Neutrophil (primary cell): ENCODE data around the gene ENDOV.

Source experiments
- H3K27ac ChIP-seq: fragments of 200-600 bp; sonication (generic); 2 replicates; pipeline ENCODE4 v1.5.1; 2016; ENCODE audit warnings: mild to moderate bottlenecking, moderate library complexity
- H3K27me3 ChIP-seq: fragments of 200-600 bp; sonication (generic); 2 replicates; pipeline ENCODE4 v1.6.0; 2016; ENCODE audit warnings: mild to moderate bottlenecking
- H3K36me3 ChIP-seq: fragments of 200-600 bp; sonication (generic); 2 replicates; pipeline ENCODE4 v1.5.1; 2017
- H3K4me1 ChIP-seq, 2 experiments: fragments of 200-600 bp in 1 of 2; sonication (generic) in 1 of 2; 1 replicate in 1 of 2; 2 replicates in 1 of 2; pipeline versions ENCODE4 v1.5.1 to v1.6.1; 2013 to 2016; ENCODE audit warnings: low read depth in 1 of 2, low read length in 1 of 2, mild to moderate bottlenecking in 1 of 2, moderate library complexity in 1 of 2; ENCODE audit not compliant: control insufficient read depth in 1 of 2, insufficient read depth in 1 of 2
- H3K4me3 ChIP-seq, 2 experiments: fragments of 200-600 bp in 1 of 2; sonication (generic) in 1 of 2; 1 replicate in 1 of 2; 2 replicates in 1 of 2; pipeline ENCODE4 v1.5.1; 2013 to 2016; ENCODE audit warnings: low read depth in 1 of 2, low read length in 1 of 2, mild to moderate bottlenecking in 1 of 2, moderate library complexity in 1 of 2
- H3K9me3 ChIP-seq: fragments of 200-600 bp; sonication (generic); 2 replicates; pipeline ENCODE4 v1.5.1; 2016
- TF ChIP-seq, protein P1 (sequence below): fragments of 200-600 bp; sonication (generic); IDR thresholded peaks from 2 replicates; pipeline ENCODE4 v1.5.1; 2016; ENCODE audit warnings: antibody characterized with exemption

The ENDOV gene

DNA sequence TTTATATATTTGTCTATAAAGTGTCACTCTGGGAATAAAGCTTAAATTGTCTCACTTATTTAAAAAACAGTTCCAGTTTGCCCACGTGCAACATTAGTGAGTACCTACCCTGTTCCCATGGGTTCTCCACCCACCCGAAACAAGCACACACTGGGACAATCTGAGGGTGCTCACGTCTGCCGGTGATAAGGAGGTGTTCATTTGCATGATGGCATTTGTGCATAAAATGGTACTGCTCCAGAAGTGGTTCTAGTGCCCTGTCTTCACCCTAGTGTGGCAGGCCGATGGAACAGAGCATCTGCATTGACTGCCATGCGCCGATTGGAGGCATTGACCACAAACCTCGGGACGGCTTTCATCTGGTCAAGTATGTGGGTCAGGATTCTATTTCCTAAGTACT is 35.6 kb upstream of the ENDOV start:
- no peaks in the 10 kb centered on the region for H3K27me3 ChIP-seq
- peaks cover 100% of the 10 kb centered on the region for H3K36me3 ChIP-seq
- TF ChIP-seq, protein P1, sequence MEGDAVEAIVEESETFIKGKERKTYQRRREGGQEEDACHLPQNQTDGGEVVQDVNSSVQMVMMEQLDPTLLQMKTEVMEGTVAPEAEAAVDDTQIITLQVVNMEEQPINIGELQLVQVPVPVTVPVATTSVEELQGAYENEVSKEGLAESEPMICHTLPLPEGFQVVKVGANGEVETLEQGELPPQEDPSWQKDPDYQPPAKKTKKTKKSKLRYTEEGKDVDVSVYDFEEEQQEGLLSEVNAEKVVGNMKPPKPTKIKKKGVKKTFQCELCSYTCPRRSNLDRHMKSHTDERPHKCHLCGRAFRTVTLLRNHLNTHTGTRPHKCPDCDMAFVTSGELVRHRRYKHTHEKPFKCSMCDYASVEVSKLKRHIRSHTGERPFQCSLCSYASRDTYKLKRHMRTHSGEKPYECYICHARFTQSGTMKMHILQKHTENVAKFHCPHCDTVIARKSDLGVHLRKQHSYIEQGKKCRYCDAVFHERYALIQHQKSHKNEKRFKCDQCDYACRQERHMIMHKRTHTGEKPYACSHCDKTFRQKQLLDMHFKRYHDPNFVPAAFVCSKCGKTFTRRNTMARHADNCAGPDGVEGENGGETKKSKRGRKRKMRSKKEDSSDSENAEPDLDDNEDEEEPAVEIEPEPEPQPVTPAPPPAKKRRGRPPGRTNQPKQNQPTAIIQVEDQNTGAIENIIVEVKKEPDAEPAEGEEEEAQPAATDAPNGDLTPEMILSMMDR = no peak

GRCh38 chr17:80380068-80380467 is 34.9 kb upstream of the ENDOV start:
- Histone ChIP-seq H3K4me3 (no peak overlapping the region), H3K4me1 (no peaks in the 10 kb centered on the region), H3K9me3 (no peaks in the 10 kb centered on the region), H3K27me3 (no peaks in the 10 kb centered on the region), H3K27ac (no peak overlapping the region), H3K36me3 (peaks cover 100% of the 10 kb centered on the region)
- TF ChIP-seq, protein P1 = no peak

More for the DNA sequence above, 35.6 kb upstream of the ENDOV start:
- Histone ChIP-seq H3K9me3 (no peaks in the 10 kb centered on the region), H3K27ac (no peak overlapping the region), H3K4me3 (no peak overlapping the region), H3K4me1 (no peaks in the 10 kb centered on the region)

DNA sequence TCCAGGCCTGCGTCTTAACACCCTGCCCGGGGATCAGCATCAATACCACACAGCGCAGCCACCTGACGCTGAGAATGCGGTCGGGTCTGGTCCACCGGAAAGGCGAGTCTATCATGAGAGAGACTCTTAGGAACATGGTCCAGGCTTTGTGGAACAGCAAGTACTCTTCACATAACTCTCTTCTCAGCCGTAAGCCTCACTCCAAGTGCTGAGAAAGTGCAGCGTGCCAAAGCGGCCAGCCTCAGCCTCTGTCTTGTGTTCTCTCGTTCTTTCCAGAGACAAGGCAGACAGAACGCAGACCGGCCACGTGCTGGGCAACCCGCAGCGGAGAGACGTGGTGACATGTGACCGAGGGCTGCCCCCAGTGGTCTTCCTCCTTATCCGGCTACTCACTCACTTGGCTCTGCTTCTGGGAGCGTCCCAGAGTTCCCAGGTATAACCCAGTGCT is 34.4 kb upstream of the ENDOV start:
- no peaks in the 10 kb centered on the region for H3K27me3 ChIP-seq
- H3K4me1 ChIP-seq = no peaks in the 10 kb centered on the region
- peaks cover 100% of the 10 kb centered on the region for H3K36me3 ChIP-seq

GRCh38 chr17:80381416-80381923 is 33.5 kb upstream of the ENDOV start:
- no peaks in the 10 kb centered on the region for H3K9me3 ChIP-seq
- no peaks in the 10 kb centered on the region for H3K27me3 ChIP-seq
- no peaks in the 10 kb centered on the region for H3K4me1 ChIP-seq
- H3K36me3 ChIP-seq = peaks cover 100% of the 10 kb centered on the region
- TF ChIP-seq, protein P1 = no peak
- no peak overlapping the region for H3K4me3 ChIP-seq
- H3K27ac ChIP-seq = no peak overlapping the region

More for the DNA sequence above, 34.4 kb upstream of the ENDOV start:
- H3K27ac ChIP-seq = no peak overlapping the region
- H3K4me3 ChIP-seq = no peak overlapping the region
- H3K9me3 ChIP-seq = no peaks in the 10 kb centered on the region
- TF ChIP-seq, protein P1 = no peak

GRCh38 chr17:80382446-80382845 is 32.5 kb upstream of the ENDOV start:
- TF ChIP-seq, protein P1 = no peak
- Histone ChIP-seq H3K27ac (no peak overlapping the region), H3K9me3 (no peaks in the 10 kb centered on the region), H3K4me1 (no peaks in the 10 kb centered on the region), H3K36me3 (peaks cover 100% of the 10 kb centered on the region), H3K4me3 (no peak overlapping the region), H3K27me3 (no peaks in the 10 kb centered on the region)
